Dendritic cell treated with granulocyte-macrophage colony-stimulating factor and Interleukin-4, amounts not matched to agents 40 ng/mL and 50 ng/mL, for 4 days (primary cell): ENCODE measurements around the gene NOL7.

Experiments used
- H3K27ac Mint-ChIP-seq: one replicate; pipeline ENCODE4 v1.8.0; 2022; ENCODE audit warnings: mild to moderate bottlenecking, mixed read lengths
- H3K27me3 Mint-ChIP-seq: one replicate; pipeline ENCODE4 v1.8.0; 2022; ENCODE audit warnings: mild to moderate bottlenecking, mixed read lengths
- H3K36me3 Mint-ChIP-seq: one replicate; pipeline ENCODE4 v1.8.0; 2022; ENCODE audit warnings: low read depth, mixed read lengths
- H3K4me1 Mint-ChIP-seq: one replicate; pipeline ENCODE4 v1.8.0; 2022; ENCODE audit warnings: low read depth, mixed read lengths
- H3K4me3 Mint-ChIP-seq: one replicate; pipeline ENCODE4 v1.8.0; 2022; ENCODE audit warnings: mild to moderate bottlenecking, moderate library complexity, mixed read lengths
- H3K9me3 Mint-ChIP-seq: one replicate; pipeline ENCODE4 v1.8.0; 2022; ENCODE audit warnings: mixed read lengths
- intact Hi-C: fragments of 100-400 bp; cut with micrococcal nuclease; formaldehyde crosslinking; loops from one replicate; pipeline ENCODE4 v1.15.0; 2022

Gene NOL7

GRCh38 chr6:13613029-13613594, 2.0 kb upstream of the NOL7 start:
- intact Hi-C loops: no loop called here
- H3K4me3 Mint-ChIP-seq: no peak overlapping the region
- no peaks in the 10 kb centered on the region for H3K27me3 Mint-ChIP-seq
- H3K9me3 Mint-ChIP-seq: no peaks in the 10 kb centered on the region
- H3K4me1 Mint-ChIP-seq: peaks cover 42% of the 10 kb centered on the region
- H3K36me3 Mint-ChIP-seq: peaks cover 30% of the 10 kb centered on the region
- H3K27ac Mint-ChIP-seq: no peak overlapping the region

GRCh38 chr6:13614126-13614925, 809 bp upstream of the NOL7 start:
- Mint-ChIP-seq H3K27me3 (no peaks in the 10 kb centered on the region), H3K36me3 (peaks cover 42% of the 10 kb centered on the region), H3K27ac (peak overlapping the region; percentile 97), H3K4me1 (peaks cover 42% of the 10 kb centered on the region), H3K9me3 (no peaks in the 10 kb centered on the region), H3K4me3 (peak overlapping the region; percentile 96)
- intact Hi-C loops: loop anchor here (2.0 kb wide), 1 partner anchor 40 kb away; the partner anchor contains the start of gene SIRT5

GRCh38 chr6:13615792-13616120, 621 bp downstream of the NOL7 start:
- intact Hi-C loops: loop anchor here (2.0 to 5.0 kb wide), 2 partner anchors 41 to 283 kb away; partner anchors contain the start of gene SIRT5
- peak overlapping the region; percentile 96 for H3K4me3 Mint-ChIP-seq
- peaks cover 51% of the 10 kb centered on the region for H3K36me3 Mint-ChIP-seq
- no peaks in the 10 kb centered on the region for H3K9me3 Mint-ChIP-seq
- peak overlapping the region; percentile 97 for H3K27ac Mint-ChIP-seq
- no peaks in the 10 kb centered on the region for H3K27me3 Mint-ChIP-seq
- peaks cover 35% of the 10 kb centered on the region for H3K4me1 Mint-ChIP-seq

- no peaks in the 10 kb centered on the region for H3K27me3 Mint-ChIP-seq
- intact Hi-C loops: loop anchor here (5.0 kb wide), 1 partner anchor 285 kb away; no protein-coding TSS in a partner anchor
- peaks cover 58% of the 10 kb centered on the region for H3K36me3 Mint-ChIP-seq
- H3K4me1 Mint-ChIP-seq: peaks cover 31% of the 10 kb centered on the region
- H3K9me3 Mint-ChIP-seq: no peaks in the 10 kb centered on the region
- no peak overlapping the region for H3K4me3 Mint-ChIP-seq
- H3K27ac Mint-ChIP-seq: no peak overlapping the region
Observed at GRCh38 chr6:13617066-13617465, 1.9 kb downstream of the NOL7 start.

GRCh38 chr6:13624871-13625288, 9.7 kb downstream of the NOL7 start:
- H3K36me3 Mint-ChIP-seq: peaks cover 73% of the 10 kb centered on the region
- H3K4me1 Mint-ChIP-seq: peaks cover 16% of the 10 kb centered on the region
- H3K27ac Mint-ChIP-seq: no peak overlapping the region
- H3K27me3 Mint-ChIP-seq: no peaks in the 10 kb centered on the region
- H3K4me3 Mint-ChIP-seq: no peak overlapping the region
- intact Hi-C loops: no loop called here
- H3K9me3 Mint-ChIP-seq: no peaks in the 10 kb centered on the region

- Mint-ChIP-seq H3K27ac (no peak overlapping the region), H3K36me3 (peaks cover 67% of the 10 kb centered on the region), H3K4me1 (peaks cover 18% of the 10 kb centered on the region), H3K4me3 (no peak overlapping the region), H3K27me3 (no peaks in the 10 kb centered on the region), H3K9me3 (no peaks in the 10 kb centered on the region)
- intact Hi-C loops: loop anchor here (5.0 kb wide), 1 partner anchor 73 kb away; no protein-coding TSS in a partner anchor
Observed at GRCh38 chr6:13629459-13630116, 14.5 kb downstream of the NOL7 start.

GRCh38 chr6:13630499-13630898, 15.4 kb downstream of the NOL7 start:
- Mint-ChIP-seq H3K4me3 (no peak overlapping the region), H3K9me3 (no peaks in the 10 kb centered on the region), H3K27ac (no peak overlapping the region), H3K27me3 (no peaks in the 10 kb centered on the region), H3K4me1 (peaks cover 13% of the 10 kb centered on the region), H3K36me3 (peaks cover 69% of the 10 kb centered on the region)
- intact Hi-C loops: loop anchor here (5.0 kb wide), 1 partner anchor 72 kb away; no protein-coding TSS in a partner anchor

- H3K4me1 Mint-ChIP-seq: peaks cover 24% of the 10 kb centered on the region
- intact Hi-C loops: loop anchor here (5.0 kb wide), 1 partner anchor 69 kb away; no protein-coding TSS in a partner anchor
Observed at GRCh38 chr6:13633343-13633742, 18.2 kb downstream of the NOL7 start.

GRCh38 chr6:13635948-13636658, 21.0 kb downstream of the NOL7 start:
- peaks cover 21% of the 10 kb centered on the region for H3K4me1 Mint-ChIP-seq
- no peak overlapping the region for H3K4me3 Mint-ChIP-seq
- no peak overlapping the region for H3K27ac Mint-ChIP-seq
- peaks cover 84% of the 10 kb centered on the region for H3K36me3 Mint-ChIP-seq
- no peaks in the 10 kb centered on the region for H3K9me3 Mint-ChIP-seq
- intact Hi-C loops: no loop called here
- H3K27me3 Mint-ChIP-seq: no peaks in the 10 kb centered on the region

More at GRCh38 chr6:13633343-13633742, 18.2 kb downstream of the NOL7 start:
- H3K27me3 Mint-ChIP-seq: no peaks in the 10 kb centered on the region
- no peak overlapping the region for H3K27ac Mint-ChIP-seq
- no peaks in the 10 kb centered on the region for H3K9me3 Mint-ChIP-seq
- no peak overlapping the region for H3K4me3 Mint-ChIP-seq
- peaks cover 77% of the 10 kb centered on the region for H3K36me3 Mint-ChIP-seq

- intact Hi-C loops: no loop called here
- Mint-ChIP-seq H3K4me3 (no peak overlapping the region), H3K4me1 (peaks cover 26% of the 10 kb centered on the region), H3K27ac (no peak overlapping the region), H3K27me3 (no peaks in the 10 kb centered on the region), H3K36me3 (peaks cover 77% of the 10 kb centered on the region), H3K9me3 (no peaks in the 10 kb centered on the region)
Observed at GRCh38 chr6:13638014-13638413, 22.9 kb downstream of the NOL7 start.

- Mint-ChIP-seq H3K36me3 (peaks cover 79% of the 10 kb centered on the region), H3K9me3 (no peaks in the 10 kb centered on the region), H3K27me3 (no peaks in the 10 kb centered on the region), H3K4me3 (no peak overlapping the region), H3K4me1 (peaks cover 26% of the 10 kb centered on the region), H3K27ac (no peak overlapping the region)
- intact Hi-C loops: no loop called here
Observed at GRCh38 chr6:13638626-13639025, 23.5 kb downstream of the NOL7 start.

GRCh38 chr6:13641315-13641714, 26.2 kb downstream of the NOL7 start:
- no peaks in the 10 kb centered on the region for H3K27me3 Mint-ChIP-seq
- H3K27ac Mint-ChIP-seq: no peak overlapping the region
- no peaks in the 10 kb centered on the region for H3K9me3 Mint-ChIP-seq
- peaks cover 58% of the 10 kb centered on the region for H3K36me3 Mint-ChIP-seq
- H3K4me3 Mint-ChIP-seq: no peak overlapping the region
- intact Hi-C loops: no loop called here
- H3K4me1 Mint-ChIP-seq: peaks cover 20% of the 10 kb centered on the region

- no peaks in the 10 kb centered on the region for H3K27me3 Mint-ChIP-seq
- peaks cover 42% of the 10 kb centered on the region for H3K36me3 Mint-ChIP-seq
- intact Hi-C loops: no loop called here
- no peak overlapping the region for H3K4me3 Mint-ChIP-seq
- no peak overlapping the region for H3K27ac Mint-ChIP-seq
- peaks cover 11% of the 10 kb centered on the region for H3K4me1 Mint-ChIP-seq
- no peaks in the 10 kb centered on the region for H3K9me3 Mint-ChIP-seq
Observed at GRCh38 chr6:13643125-13643524, 28.0 kb downstream of the NOL7 start.
